Astrocyte (in vitro differentiated cells and primary cell): ENCODE results near the gene STEAP1.

Source experiments
- EZH2 ChIP-seq: IDR thresholded peaks from 2 replicates; pipeline ENCODE4 v1.6.1; 2012; ENCODE audit warnings: mild to moderate bottlenecking, low read length, inconsistent platforms; ENCODE audit not compliant: insufficient read depth
- TF ChIP-seq, protein P1 (sequence below): IDR thresholded peaks from 2 replicates; pipeline ENCODE4 v1.5.1; 2011; ENCODE audit warnings: low read depth, mild to moderate bottlenecking, inconsistent platforms, low read length, moderate library complexity; ENCODE audit not compliant: insufficient read depth

DNA sequence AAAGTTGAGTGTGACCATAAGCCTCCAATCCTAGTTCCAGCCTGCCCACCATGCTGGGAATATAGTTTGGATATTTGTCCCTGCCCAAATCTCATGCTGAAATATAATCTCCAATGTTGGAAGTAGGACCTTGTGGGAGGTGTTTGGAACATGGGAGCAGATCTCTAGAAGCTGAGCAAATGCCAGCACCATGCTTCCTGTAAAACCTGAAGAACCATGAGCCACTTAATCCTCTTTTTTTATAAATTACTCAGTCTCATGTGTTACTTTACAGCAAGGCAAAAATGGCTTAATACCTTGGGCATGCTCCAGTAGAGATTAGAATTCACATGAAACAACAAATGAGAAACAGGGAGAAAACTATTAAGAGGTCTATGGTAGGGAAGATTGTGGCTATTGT is 27.2 kb downstream of the STEAP1 start:
- TF ChIP-seq, protein P1, sequence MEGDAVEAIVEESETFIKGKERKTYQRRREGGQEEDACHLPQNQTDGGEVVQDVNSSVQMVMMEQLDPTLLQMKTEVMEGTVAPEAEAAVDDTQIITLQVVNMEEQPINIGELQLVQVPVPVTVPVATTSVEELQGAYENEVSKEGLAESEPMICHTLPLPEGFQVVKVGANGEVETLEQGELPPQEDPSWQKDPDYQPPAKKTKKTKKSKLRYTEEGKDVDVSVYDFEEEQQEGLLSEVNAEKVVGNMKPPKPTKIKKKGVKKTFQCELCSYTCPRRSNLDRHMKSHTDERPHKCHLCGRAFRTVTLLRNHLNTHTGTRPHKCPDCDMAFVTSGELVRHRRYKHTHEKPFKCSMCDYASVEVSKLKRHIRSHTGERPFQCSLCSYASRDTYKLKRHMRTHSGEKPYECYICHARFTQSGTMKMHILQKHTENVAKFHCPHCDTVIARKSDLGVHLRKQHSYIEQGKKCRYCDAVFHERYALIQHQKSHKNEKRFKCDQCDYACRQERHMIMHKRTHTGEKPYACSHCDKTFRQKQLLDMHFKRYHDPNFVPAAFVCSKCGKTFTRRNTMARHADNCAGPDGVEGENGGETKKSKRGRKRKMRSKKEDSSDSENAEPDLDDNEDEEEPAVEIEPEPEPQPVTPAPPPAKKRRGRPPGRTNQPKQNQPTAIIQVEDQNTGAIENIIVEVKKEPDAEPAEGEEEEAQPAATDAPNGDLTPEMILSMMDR = no peak
- no peak for TF ChIP-seq EZH2
